ENCODE data around the gene SENP2.
"Not testable (repeated sequence)": the region's sequence is repeated elsewhere in the genome, so short reads cannot be mapped to it uniquely, and the experiment has no call there.

SENP2 gene

GRCh38 chr3:185632996-185633395 lies 46.9 kb downstream of the SENP2 start:
- TF ChIP-seq TAF1 (IDR thresholded peaks at IDR 0.05; ENCODE audit: borderline replicate concordance, low read depth, low read length) (no peak), POLR2A (IDR thresholded peaks at IDR 0.05; ENCODE audit: low read depth, low read length) (no peak), POLR2AphosphoS5 (IDR thresholded peaks at IDR 0.05; ENCODE audit: low read depth, low read length) (no peak)
- no peak for DNase-seq (ENCODE audit: insufficient read length)
- FAIRE-seq, result no peak

GRCh38 chr3:185637388-185637787 lies 51.3 kb downstream of the SENP2 start:
- FAIRE-seq (no peak), DNase-seq (ENCODE audit: insufficient read length) (no peak)
- TF ChIP-seq POLR2A (IDR thresholded peaks at IDR 0.05; ENCODE audit: low read depth, low read length), result no peak
- TF ChIP-seq TAF1 (IDR thresholded peaks at IDR 0.05; ENCODE audit: borderline replicate concordance, low read depth, low read length), result no peak
- TF ChIP-seq POLR2AphosphoS5 (IDR thresholded peaks at IDR 0.05; ENCODE audit: low read depth, low read length), result no peak

- not testable (repeated sequence) for DNase-seq (ENCODE audit: insufficient read length); FAIRE-seq
These were observed 52.6 kb downstream of the SENP2 start for GRCh38 chr3:185638651-185639050.

- no peak for FAIRE-seq
- no peak for DNase-seq (ENCODE audit: insufficient read length)
These were observed 53.6 kb downstream of the SENP2 start for GRCh38 chr3:185639632-185640206.

GRCh38 chr3:185640308-185640707 lies 54.2 kb downstream of the SENP2 start:
- no peak for DNase-seq (ENCODE audit: insufficient read length)
- no peak for TF ChIP-seq TAF1 (IDR thresholded peaks at IDR 0.05; ENCODE audit: borderline replicate concordance, low read depth, low read length)
- TF ChIP-seq POLR2AphosphoS5 (IDR thresholded peaks at IDR 0.05; ENCODE audit: low read depth, low read length), result no peak
- TF ChIP-seq POLR2A (IDR thresholded peaks at IDR 0.05; ENCODE audit: low read depth, low read length), result no peak
- FAIRE-seq, result no peak

More at GRCh38 chr3:185639632-185640206, 53.6 kb downstream of the SENP2 start:
- TF ChIP-seq POLR2A (IDR thresholded peaks at IDR 0.05; ENCODE audit: low read depth, low read length) (no peak), POLR2AphosphoS5 (IDR thresholded peaks at IDR 0.05; ENCODE audit: low read depth, low read length) (no peak), TAF1 (IDR thresholded peaks at IDR 0.05; ENCODE audit: borderline replicate concordance, low read depth, low read length) (no peak)

GRCh38 chr3:185645191-185645590 lies 59.1 kb downstream of the SENP2 start:
- not testable (repeated sequence) for DNase-seq (ENCODE audit: insufficient read length); FAIRE-seq

- TF ChIP-seq POLR2AphosphoS5 (IDR thresholded peaks at IDR 0.05; ENCODE audit: low read depth, low read length) (no peak), POLR2A (IDR thresholded peaks at IDR 0.05; ENCODE audit: low read depth, low read length) (no peak), TAF1 (IDR thresholded peaks at IDR 0.05; ENCODE audit: borderline replicate concordance, low read depth, low read length) (no peak)
- DNase-seq (ENCODE audit: insufficient read length) (no peak), FAIRE-seq (no peak)
These were observed 59.7 kb downstream of the SENP2 start for GRCh38 chr3:185645596-185646381.

- DNase-seq (ENCODE audit: insufficient read length) (no peak), FAIRE-seq (peak; percentile 81)
- TF ChIP-seq POLR2A (IDR thresholded peaks at IDR 0.05; ENCODE audit: low read depth, low read length), result no peak
- no peak for TF ChIP-seq POLR2AphosphoS5 (IDR thresholded peaks at IDR 0.05; ENCODE audit: low read depth, low read length)
- no peak for TF ChIP-seq TAF1 (IDR thresholded peaks at IDR 0.05; ENCODE audit: borderline replicate concordance, low read depth, low read length)
These were observed 60.5 kb downstream of the SENP2 start for GRCh38 chr3:185646382-185647133.

GRCh38 chr3:185647134-185647879 lies 61.2 kb downstream of the SENP2 start:
- no peak for TF ChIP-seq POLR2A (IDR thresholded peaks at IDR 0.05; ENCODE audit: low read depth, low read length)
- TF ChIP-seq POLR2AphosphoS5 (IDR thresholded peaks at IDR 0.05; ENCODE audit: low read depth, low read length), result no peak
- TF ChIP-seq TAF1 (IDR thresholded peaks at IDR 0.05; ENCODE audit: borderline replicate concordance, low read depth, low read length), result no peak
- no peak for DNase-seq (ENCODE audit: insufficient read length)
- no peak for FAIRE-seq

- FAIRE-seq, result no peak
- TF ChIP-seq TAF1 (IDR thresholded peaks at IDR 0.05; ENCODE audit: borderline replicate concordance, low read depth, low read length) (no peak), POLR2AphosphoS5 (IDR thresholded peaks at IDR 0.05; ENCODE audit: low read depth, low read length) (no peak), POLR2A (IDR thresholded peaks at IDR 0.05; ENCODE audit: low read depth, low read length) (no peak)
These were observed 61.8 kb downstream of the SENP2 start for GRCh38 chr3:185647880-185648210.

GRCh38 chr3:185648396-185648795 lies 62.3 kb downstream of the SENP2 start:
- FAIRE-seq (no peak), DNase-seq (ENCODE audit: insufficient read length) (no peak)
- TF ChIP-seq POLR2AphosphoS5 (IDR thresholded peaks at IDR 0.05; ENCODE audit: low read depth, low read length) (no peak), TAF1 (IDR thresholded peaks at IDR 0.05; ENCODE audit: borderline replicate concordance, low read depth, low read length) (no peak), POLR2A (IDR thresholded peaks at IDR 0.05; ENCODE audit: low read depth, low read length) (no peak)

More at GRCh38 chr3:185647880-185648210, 61.8 kb downstream of the SENP2 start:
- no peak for DNase-seq (ENCODE audit: insufficient read length)
